Lung (tissue), 12 donors: ENCODE results near the gene SMCO4. TPM values are rescaled to one million over a fixed set of nuclear protein-coding genes. Genes with fewer than 3 reads are reported as not detected.
A peak's percentile ranks its signal among the peaks of the same experiment; 100 is the strongest.

ENCODE experiments used
- ATAC-seq: fragments of 200-7000 bp; cut with Tn5 transposase; one replicate; pipeline ENCODE4 v1.9.1; 2020; ENCODE audit warnings: moderate number of reproducible peaks; ENCODE audit not compliant: insufficient read depth, low FRiP score
- DNase-seq, 3 donors: peaks; one replicate each; pipeline ENCODE4 v3.0.0-alpha.2; 2013 to 2017
- H3K27ac ChIP-seq, 2 donors: one replicate each; pipeline ENCODE4 v1.5.1; 2013; ENCODE audit warnings: mild to moderate bottlenecking in 2 of 2, moderate library complexity in 2 of 2, control low read depth in 1 of 2, inconsistent platforms in 1 of 2, low read depth in 1 of 2, low read length in 1 of 2
- H3K27me3 ChIP-seq, 3 donors: one replicate each; pipeline ENCODE4 v1.5.1; 2013; ENCODE audit warnings: low read length in 2 of 3; ENCODE audit not compliant: control insufficient read depth in 3 of 3, insufficient read depth in 3 of 3
- H3K36me3 ChIP-seq, 4 donors: one replicate each; pipeline ENCODE4 v1.5.1; 2013; ENCODE audit warnings: low read length in 4 of 4, mild to moderate bottlenecking in 1 of 4, moderate library complexity in 1 of 4; ENCODE audit not compliant: control insufficient read depth in 4 of 4, insufficient read depth in 4 of 4
- H3K4me1 ChIP-seq, 5 donors: one replicate each; pipeline ENCODE4 v1.5.1; 2013; ENCODE audit warnings: low read length in 5 of 5, mild to moderate bottlenecking in 2 of 5, moderate library complexity in 1 of 5; ENCODE audit not compliant: control insufficient read depth in 5 of 5, insufficient read depth in 5 of 5
- H3K4me3 ChIP-seq: one replicate; pipeline ENCODE4 v1.5.1; 2013; ENCODE audit warnings: mild to moderate bottlenecking, control low read depth, moderate library complexity
- H3K9ac ChIP-seq, 2 donors: one replicate each; pipeline ENCODE4 v1.5.1; 2013; ENCODE audit warnings: low read length in 2 of 2, control low read depth in 1 of 2; ENCODE audit not compliant: insufficient read depth in 1 of 2
- H3K9me3 ChIP-seq, 4 donors: one replicate each; pipeline ENCODE4 v1.5.1; 2013; ENCODE audit warnings: low read length in 3 of 4, mild to moderate bottlenecking in 1 of 4, moderate library complexity in 1 of 4; ENCODE audit not compliant: control insufficient read depth in 4 of 4, insufficient read depth in 3 of 4
- WGBS, 2 donors: extraction: QIAGEN DNeasy Blood & Tissue Kit; methylation state at CpG; one replicate each; pipeline ENCODE4 v1.1.7; 2013; 5-methylcytosine and 5-hydroxymethylcytosine counted together
- polyA plus RNA-seq, 2 donors: library from polyadenylated mRNA; stranded (reverse); fragments of 200-250 nt; gene quantifications; one replicate each; pipeline ENCODE4 v1.2.1, GENCODE V29; 2013
- total RNA-seq, 2 donors: library from RNA; depleted of rRNA in 1 of 2; stranded (reverse); fragments of >200 nt in 1 of 2; gene quantifications; one replicate each; pipeline ENCODE4 v1.2.1, GENCODE V29; 2014 to 2021
- TF ChIP-seq, protein P1 (sequence below): IDR thresholded peaks from 2 replicates; pipeline ENCODE4 v1.5.1; 2012; ENCODE audit warnings: mild to moderate bottlenecking; ENCODE audit errors: control extremely low read depth, extremely low read depth
- donor health status: control.
- donor health status: control.
- donor health status: Bipolar disorder and iron deficiency.
- donor health status: healthy.
- donor health status: DM: yes; HTN: yes; CAD: no.

The SMCO4 gene
- total and polyA plus RNA-seq, 4 donors, result 27.0 to 132 (median 43.6) TPM

DNA sequence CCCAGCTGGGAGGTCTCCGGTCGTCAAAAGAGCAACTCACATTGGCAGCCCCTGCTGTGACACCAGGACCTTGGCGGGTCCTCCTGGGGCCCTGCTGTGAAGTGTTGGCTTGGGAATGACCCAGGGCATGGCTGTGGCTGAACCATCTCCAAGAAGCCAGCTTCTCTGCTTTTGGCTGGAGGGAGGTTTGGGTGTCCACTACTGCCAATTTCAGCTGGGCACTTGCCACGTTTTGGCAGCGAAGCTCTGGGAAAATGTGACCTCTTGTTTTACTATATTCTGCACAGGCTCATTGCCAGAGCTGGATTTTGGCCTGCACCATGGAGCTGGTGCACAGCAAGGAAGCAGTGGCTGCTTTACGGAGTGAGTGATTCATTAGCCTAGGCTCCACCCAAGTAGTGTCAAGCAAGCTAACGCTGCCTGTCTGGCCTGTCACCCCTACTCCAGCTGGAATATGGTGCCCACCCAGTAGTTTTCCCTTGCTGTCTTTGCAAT lies 24.3 kb upstream of the SMCO4 start:
- DNase-seq (peak; percentile 53 to 71 (median 67)), ATAC-seq (peak; percentile 17)
- no peaks in the 10 kb centered on the region for H3K9me3 ChIP-seq
- H3K36me3 ChIP-seq, result no peaks in the 10 kb centered on the region
- H3K27me3 ChIP-seq, result no peaks in the 10 kb centered on the region
- no peak overlapping the region for H3K4me3 ChIP-seq
- 58 to 80% methylated on average over 7 of the region's 7 CpGs for WGBS, 2 donors
- TF ChIP-seq, protein P1, sequence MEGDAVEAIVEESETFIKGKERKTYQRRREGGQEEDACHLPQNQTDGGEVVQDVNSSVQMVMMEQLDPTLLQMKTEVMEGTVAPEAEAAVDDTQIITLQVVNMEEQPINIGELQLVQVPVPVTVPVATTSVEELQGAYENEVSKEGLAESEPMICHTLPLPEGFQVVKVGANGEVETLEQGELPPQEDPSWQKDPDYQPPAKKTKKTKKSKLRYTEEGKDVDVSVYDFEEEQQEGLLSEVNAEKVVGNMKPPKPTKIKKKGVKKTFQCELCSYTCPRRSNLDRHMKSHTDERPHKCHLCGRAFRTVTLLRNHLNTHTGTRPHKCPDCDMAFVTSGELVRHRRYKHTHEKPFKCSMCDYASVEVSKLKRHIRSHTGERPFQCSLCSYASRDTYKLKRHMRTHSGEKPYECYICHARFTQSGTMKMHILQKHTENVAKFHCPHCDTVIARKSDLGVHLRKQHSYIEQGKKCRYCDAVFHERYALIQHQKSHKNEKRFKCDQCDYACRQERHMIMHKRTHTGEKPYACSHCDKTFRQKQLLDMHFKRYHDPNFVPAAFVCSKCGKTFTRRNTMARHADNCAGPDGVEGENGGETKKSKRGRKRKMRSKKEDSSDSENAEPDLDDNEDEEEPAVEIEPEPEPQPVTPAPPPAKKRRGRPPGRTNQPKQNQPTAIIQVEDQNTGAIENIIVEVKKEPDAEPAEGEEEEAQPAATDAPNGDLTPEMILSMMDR, result no peak
- peaks cover 0 to 9% (median 7%) of the 10 kb centered on the region in 5 donors for H3K4me1 ChIP-seq
- peak overlapping the region in 1 of 2 donors; percentile 75 for H3K27ac ChIP-seq
- no peak overlapping the region for H3K9ac ChIP-seq

- no peak overlapping the region for H3K9ac ChIP-seq
- no peak for DNase-seq
- H3K4me3 ChIP-seq, result no peak overlapping the region
- peaks cover 0 to 8% (median 7%) of the 10 kb centered on the region in 5 donors for H3K4me1 ChIP-seq
- H3K9me3 ChIP-seq, result no peaks in the 10 kb centered on the region
- WGBS, 2 donors, result 79 to 93% methylated on average over 3 of the region's 3 CpGs
- TF ChIP-seq, protein P1, result no peak
- H3K27ac ChIP-seq, result no peak overlapping the region
- H3K27me3 ChIP-seq, result no peaks in the 10 kb centered on the region
- no peaks in the 10 kb centered on the region for H3K36me3 ChIP-seq
- no peak for ATAC-seq
Measured at GRCh38 chr11:93564895-93565294, 21.7 kb upstream of the SMCO4 start.

DNA sequence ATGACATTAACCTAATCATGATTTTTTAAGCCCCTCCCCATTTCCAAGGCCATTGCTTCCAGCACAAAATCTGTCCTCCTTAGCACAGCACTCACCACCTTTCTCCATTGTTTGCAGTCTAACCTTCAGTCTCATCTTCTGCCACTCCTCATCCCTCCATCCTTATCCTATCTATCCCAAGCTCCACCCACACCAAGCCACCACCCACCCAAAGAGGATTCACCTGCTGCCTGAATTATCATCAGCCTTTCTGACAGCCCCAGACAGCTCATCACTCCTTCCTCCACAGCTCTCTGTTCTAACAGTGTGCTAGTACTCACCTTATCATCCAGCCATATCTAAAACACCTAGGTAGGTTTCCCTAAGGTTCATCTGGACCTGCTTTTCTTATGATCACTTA lies 20.7 kb upstream of the SMCO4 start:
- ATAC-seq, result no peak

More for the DNA sequence above, 20.7 kb upstream of the SMCO4 start:
- TF ChIP-seq, protein P1, result no peak
- Histone ChIP-seq H3K27ac (no peak overlapping the region), H3K9ac (no peak overlapping the region), H3K27me3 (no peaks in the 10 kb centered on the region), H3K4me1 (peaks cover 0 to 8% (median 7%) of the 10 kb centered on the region in 5 donors), H3K9me3 (no peaks in the 10 kb centered on the region), H3K36me3 (no peaks in the 10 kb centered on the region), H3K4me3 (no peak overlapping the region)
- DNase-seq, result no peak
